Neural cell (in vitro differentiated cells): ENCODE data around the gene EYS.

Experiments used
- TF ChIP-seq, protein P1 (sequence below): fragments of 450-650 bp; IDR thresholded peaks from 2 replicates; pipeline ENCODE4 v1.5.1; 2014; ENCODE audit warnings: antibody characterized with exemption, mild to moderate bottlenecking, moderate library complexity; ENCODE audit not compliant: poor library complexity, severe bottlenecking
- TF ChIP-seq, protein P2 (sequence below): IDR thresholded peaks from 2 replicates; pipeline ENCODE4 v1.6.1; 2012; ENCODE audit warnings: borderline replicate concordance

GRCh38 chr6:64811119-64811518 lies 895.9 kb downstream of the EYS start:
- TF ChIP-seq, protein P1, sequence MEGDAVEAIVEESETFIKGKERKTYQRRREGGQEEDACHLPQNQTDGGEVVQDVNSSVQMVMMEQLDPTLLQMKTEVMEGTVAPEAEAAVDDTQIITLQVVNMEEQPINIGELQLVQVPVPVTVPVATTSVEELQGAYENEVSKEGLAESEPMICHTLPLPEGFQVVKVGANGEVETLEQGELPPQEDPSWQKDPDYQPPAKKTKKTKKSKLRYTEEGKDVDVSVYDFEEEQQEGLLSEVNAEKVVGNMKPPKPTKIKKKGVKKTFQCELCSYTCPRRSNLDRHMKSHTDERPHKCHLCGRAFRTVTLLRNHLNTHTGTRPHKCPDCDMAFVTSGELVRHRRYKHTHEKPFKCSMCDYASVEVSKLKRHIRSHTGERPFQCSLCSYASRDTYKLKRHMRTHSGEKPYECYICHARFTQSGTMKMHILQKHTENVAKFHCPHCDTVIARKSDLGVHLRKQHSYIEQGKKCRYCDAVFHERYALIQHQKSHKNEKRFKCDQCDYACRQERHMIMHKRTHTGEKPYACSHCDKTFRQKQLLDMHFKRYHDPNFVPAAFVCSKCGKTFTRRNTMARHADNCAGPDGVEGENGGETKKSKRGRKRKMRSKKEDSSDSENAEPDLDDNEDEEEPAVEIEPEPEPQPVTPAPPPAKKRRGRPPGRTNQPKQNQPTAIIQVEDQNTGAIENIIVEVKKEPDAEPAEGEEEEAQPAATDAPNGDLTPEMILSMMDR = no peak
- TF ChIP-seq, protein P2, sequence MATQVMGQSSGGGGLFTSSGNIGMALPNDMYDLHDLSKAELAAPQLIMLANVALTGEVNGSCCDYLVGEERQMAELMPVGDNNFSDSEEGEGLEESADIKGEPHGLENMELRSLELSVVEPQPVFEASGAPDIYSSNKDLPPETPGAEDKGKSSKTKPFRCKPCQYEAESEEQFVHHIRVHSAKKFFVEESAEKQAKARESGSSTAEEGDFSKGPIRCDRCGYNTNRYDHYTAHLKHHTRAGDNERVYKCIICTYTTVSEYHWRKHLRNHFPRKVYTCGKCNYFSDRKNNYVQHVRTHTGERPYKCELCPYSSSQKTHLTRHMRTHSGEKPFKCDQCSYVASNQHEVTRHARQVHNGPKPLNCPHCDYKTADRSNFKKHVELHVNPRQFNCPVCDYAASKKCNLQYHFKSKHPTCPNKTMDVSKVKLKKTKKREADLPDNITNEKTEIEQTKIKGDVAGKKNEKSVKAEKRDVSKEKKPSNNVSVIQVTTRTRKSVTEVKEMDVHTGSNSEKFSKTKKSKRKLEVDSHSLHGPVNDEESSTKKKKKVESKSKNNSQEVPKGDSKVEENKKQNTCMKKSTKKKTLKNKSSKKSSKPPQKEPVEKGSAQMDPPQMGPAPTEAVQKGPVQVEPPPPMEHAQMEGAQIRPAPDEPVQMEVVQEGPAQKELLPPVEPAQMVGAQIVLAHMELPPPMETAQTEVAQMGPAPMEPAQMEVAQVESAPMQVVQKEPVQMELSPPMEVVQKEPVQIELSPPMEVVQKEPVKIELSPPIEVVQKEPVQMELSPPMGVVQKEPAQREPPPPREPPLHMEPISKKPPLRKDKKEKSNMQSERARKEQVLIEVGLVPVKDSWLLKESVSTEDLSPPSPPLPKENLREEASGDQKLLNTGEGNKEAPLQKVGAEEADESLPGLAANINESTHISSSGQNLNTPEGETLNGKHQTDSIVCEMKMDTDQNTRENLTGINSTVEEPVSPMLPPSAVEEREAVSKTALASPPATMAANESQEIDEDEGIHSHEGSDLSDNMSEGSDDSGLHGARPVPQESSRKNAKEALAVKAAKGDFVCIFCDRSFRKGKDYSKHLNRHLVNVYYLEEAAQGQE = no peak
